Ecto neural progenitor cell (in vitro differentiated cells): ENCODE data around the gene MSLN.
A peak's percentile ranks its signal among the peaks of the same experiment; 100 is the strongest.
"Not testable (repeated sequence)": the region's sequence is repeated elsewhere in the genome, so short reads cannot be mapped to it uniquely, and the experiment has no call there.

Source experiments
- DNase-seq: peaks from one replicate; pipeline ENCODE4 v3.0.0-alpha.2; 2018; ENCODE audit warnings: low spot score

The MSLN gene

GRCh38 chr16:760545-761343 is at the start of gene MSLN:
Gene MSLN, plus strand, starts transcription at chr16:760734. Its CDS starts 1,947 bp downstream, at chr16:762681.
- DNase-seq, result no peak

GRCh38 chr16:711084-711483 is 49.5 kb upstream of the MSLN start:
- DNase-seq, result no peak

DNA sequence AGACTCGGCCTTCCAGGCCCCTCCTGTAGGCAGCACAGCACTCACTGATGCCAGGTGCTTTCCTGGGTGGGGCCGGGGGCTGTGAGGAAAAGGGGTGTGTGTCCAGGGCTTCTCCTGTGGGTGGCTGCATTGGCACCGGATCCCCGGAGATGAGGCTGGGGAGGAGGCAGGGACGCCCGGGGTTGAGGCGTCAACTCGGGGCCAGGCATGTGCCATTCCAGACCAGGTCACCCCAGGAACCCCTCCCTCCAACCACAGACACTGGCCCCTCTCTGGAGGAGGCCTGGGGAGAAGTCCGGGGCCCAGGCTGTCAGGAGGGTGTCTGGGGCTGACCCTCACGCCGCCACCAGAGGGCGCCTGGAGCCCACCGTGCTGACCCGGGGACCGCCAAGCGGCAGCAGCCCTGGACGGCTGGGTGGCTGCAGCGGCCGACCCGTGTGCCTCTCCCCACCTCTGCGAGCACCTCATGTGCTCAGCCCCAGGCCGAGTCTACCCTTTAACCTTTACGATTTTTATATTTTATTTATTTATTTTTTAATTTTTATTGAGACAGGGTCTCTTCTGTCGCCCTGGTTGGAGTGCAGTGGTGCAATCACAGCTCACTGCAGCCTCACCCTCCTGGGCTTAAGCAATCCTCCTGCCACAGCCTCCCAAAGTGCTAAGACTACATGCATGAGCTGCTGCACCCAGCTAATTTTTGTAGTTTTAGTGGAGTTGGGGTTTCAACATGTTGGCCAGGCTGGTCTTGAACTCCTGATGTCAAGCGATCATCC is 48.8 kb upstream of the MSLN start:
- DNase-seq, result peak; percentile 90

DNA sequence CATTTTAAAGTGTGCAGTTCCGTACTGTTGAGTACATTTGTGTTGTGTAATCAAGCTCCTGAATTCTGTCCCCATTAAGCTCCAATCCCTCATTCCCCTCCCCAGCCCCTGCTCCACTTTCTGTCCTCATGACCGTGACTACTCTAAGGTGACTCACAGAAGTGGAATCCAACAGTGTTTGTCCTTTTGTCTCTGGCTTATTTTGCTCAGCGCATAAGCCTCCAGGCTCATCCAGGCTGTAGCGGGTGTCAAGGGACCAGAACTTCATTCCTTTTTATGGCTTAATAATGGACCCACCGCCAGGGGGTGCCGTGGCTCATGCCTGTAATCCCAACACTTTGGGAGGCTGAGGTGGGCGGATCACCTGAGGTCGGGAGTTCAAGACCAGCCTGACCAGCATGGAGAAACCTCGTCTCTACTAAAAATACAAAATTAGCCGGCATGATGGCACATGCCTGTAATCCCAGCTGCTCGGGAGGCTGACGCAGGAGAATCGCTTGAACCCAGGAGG is 47.7 kb upstream of the MSLN start:
- DNase-seq, result not testable (repeated sequence)

GRCh38 chr16:714079-714478 is 46.5 kb upstream of the MSLN start:
- no peak for DNase-seq

DNA sequence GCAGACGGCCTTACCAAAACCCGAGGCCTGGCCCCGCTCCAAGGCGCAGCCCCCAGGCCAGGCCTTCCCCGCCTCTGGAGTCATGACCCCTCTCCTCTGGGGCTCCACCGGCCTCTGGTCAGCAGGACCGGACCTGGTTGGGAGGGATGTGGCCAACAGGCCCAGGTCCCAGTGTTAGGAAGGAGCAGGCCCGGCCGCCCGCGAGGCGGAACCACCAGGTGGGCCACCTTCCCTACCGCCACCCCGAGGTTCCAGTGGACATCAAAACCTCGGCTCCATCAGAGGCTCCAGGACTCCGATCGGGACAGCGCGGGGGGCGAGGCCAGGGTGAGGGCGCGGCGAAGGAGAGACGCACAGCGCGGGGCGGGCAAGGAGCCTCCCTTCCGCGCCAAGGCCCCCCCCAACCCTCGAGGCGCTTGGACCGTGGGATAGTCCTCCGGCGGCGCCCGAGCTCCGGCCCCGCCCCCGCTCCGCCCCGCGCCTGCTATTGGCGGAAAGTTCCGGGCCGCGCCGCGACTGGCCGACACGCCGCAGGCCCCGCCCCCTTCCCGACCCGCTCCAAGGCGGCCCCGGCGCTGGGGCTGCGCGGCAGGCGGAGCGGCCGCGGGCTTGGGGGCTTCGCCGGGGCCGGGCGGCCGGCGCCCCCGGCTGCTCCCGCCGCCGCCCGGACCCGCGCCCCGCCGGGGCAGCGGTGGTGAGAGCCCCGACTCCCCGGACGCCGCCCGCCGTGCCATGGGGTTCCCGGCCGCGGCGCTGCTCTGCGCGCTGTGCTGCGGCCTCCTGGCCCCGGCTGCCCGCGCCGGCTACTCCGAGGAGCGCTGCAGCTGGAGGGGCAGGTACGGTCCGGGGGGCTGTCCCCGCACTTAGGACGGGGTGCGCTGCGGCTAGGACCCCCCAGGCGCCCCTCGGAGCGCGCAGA is 45.7 kb upstream of the MSLN start, which contains the start of gene METRN:
TSS of gene METRN (plus strand) at position 561 of the 919 bp plus-strand sequence. CDS start at position 733, 172 bp downstream.
- peak; percentile 95 for DNase-seq

GRCh38 chr16:715477-716199 is 44.9 kb upstream of the MSLN start:
- DNase-seq, result no peak

DNA sequence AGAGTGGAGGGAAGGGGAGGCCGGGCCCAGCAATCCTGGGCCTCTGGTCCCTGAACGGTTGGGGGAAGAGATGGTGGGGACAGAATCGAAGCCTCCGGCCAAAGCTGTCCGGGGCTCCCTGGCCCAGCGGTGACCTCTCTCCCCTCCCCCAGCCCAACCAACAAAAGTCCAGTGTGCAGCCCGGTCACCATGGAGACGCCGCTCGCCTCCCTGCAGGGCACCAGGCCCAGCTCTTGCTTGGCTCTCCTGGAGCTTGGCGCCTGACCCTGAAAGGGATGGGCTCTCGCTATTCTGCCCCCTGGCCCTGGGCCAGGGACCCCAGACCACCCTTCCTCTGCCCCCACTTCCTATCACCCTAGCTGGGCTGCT is 44.4 kb upstream of the MSLN start:
- peak; percentile 92 for DNase-seq

- DNase-seq, result no peak
Observed at GRCh38 chr16:716768-717325, 43.7 kb upstream of the MSLN start.

DNA sequence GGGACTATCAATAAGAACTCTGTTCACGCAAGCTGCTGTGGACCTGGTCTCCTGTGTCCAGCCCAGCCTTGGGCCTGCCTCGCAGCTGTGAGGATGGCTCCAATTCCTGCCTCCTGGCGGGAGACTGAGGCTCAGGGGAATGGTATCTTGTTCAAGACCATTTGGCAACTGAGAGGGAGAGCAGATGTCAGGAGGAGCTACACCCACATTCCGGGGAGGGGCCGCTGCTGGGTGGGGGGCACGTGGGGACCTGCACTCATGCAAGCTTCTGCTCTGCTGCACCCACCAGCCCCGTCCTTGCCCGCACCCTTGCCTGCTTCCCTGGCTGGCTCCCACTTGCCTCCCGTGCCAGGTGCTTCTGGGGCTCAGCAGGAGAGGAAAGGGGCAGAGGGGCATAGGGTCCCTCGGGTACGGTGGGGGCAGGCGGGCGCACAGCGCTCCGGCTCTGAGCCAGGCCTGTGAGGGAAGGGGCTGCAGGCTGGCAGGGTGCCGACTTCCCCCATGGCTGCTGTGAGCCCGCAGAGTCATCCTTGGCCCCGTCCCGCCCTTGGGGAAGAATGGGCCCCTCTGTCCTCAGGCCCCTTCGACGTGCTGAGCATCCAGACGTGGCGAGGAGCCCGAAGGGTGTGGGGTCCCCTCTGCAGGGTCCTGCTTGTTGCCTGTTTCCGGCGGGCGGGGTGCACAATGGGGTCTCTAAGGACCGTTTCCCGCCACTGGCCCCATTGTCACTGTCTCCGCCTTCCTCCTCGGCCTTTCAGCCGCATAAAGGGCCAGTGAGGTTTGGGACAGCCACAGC is 42.9 kb upstream of the MSLN start:
- DNase-seq, result no peak

- no peak for DNase-seq
Observed at GRCh38 chr16:718389-718788, 42.1 kb upstream of the MSLN start.

DNA sequence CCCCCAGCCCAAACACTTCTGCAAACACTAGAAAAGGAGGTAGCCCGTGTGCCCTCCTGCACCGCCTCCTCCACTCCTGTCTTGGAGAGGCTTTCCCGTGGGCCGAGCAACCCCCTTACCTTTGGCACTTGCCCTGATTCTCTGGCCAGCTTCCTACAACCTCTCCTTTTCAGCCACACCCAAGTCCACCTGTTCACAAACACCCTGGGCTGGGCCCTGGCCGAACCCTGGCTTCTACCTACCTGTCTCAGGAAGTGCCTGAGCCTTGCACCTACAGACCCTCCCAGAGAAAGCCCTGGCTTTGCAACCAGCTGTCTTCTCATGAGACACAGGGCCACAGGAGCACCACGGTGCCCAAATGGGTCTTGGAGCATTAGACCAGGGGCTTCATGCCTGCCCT is 41.6 kb upstream of the MSLN start:
- no peak for DNase-seq

GRCh38 chr16:719815-720446 is 40.6 kb upstream of the MSLN start:
- DNase-seq, result no peak

DNA sequence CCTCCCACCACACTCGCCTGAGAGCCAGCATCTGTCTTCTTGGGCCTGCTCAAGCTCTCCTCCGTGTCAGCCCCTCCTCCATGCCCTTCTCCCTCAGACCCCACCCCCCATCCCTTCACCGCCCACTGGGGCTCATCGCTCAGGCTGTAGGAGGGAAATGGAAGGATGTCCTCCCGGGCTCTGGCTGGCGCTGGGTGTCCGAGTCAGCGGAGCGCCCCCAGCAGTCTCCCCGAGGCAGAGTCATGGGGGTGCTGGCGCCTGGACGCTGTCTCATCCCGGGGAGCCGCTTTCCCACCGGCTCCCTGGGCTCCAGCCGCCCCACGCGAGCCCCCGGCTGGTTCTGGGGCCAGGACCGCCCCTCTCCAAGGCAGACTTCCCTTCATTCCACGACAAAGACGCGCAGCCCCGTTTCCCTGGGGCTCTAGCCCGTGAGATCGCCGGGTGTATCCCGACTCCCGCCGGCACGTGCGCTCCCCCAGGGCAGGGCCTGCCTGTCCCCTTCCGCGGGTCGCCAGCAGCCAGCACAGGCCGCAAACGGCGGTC is 40.0 kb upstream of the MSLN start:
- peak; percentile 80 for DNase-seq

DNA sequence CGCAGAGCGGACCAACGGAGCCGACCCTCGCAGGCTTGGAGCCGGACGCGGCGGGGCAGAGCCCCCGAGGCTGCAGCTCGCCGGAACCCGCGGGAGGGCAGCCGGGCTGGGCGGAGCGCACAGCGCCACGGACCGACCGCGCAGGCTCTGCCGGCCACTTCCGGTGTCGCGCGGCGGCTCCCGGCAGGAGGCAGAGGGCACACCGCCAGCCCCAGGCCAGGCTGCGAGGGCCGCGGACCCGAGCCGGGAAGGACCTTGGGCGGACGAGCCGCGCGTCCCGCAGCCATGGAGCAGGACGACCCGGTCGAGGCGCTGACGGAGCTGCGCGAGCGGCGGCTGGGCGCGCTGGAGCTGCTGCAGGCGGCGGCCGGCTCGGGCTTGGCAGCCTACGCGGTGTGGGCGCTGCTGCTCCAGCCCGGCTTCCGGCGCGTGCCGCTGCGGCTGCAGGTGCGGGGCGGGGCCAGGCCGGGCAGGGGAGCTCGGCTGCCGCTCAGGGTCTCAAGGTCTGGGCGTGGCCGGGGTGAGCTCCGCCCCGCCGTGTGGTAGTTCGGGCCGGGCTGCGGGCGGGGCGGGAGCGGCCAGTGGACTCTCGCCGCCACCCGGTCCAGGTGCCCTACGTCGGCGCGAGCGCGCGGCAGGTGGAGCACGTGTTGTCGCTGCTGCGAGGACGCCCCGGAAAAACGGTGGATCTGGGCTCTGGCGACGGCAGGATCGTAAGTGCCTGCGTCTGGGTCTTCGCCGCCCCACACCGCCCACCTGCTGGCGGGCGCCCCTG is 39.4 kb upstream of the MSLN start, which contains the start of gene ANTKMT:
TSS of gene ANTKMT (plus strand) at position 157 of the 775 bp plus-strand sequence. CDS start at position 286, 129 bp downstream.
- peak; percentile 93 for DNase-seq

- DNase-seq, result no peak
Observed at GRCh38 chr16:721765-722540, 38.6 kb upstream of the MSLN start.

DNA sequence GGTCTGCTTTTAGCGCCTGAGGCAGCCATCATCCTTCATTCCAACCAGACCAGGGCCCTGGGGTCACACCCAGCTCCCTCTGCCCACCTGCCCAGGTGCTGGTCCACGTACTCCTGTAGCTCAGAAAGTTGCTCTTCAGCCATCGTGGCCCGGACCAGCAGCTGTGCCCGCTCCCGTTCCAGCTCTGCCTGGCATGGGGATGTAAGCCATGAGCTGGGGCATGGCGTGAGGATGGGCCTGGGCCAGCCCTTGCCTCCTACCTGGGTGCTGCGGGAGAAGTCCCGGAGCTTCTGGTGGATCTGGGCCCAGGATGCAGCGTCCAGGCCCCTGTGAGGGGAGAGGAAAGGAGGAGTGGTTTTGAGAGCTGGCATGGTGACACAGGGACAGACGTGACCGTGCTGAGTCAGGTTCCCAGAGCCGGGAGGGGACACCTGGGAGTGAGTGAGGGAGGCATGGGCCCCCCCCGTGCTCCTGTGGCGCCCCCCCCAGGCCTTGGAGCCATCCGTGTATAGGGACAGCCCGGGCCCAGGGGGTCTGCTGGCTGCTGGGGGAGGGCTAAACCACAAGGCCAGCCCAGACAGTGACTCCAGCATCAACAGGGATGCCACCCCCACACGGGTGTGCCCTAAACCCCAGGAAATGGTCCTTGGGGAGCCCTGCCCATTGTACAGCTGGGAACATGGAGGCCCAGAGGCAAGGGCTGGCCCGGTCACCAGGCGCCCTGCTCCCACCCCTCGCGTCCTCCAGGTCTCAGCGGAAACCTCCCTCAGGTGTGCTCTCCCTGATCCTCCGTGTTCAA is 37.5 kb upstream of the MSLN start:
- DNase-seq, result no peak
